ENCODE data around the gene GRAP.

DNA sequence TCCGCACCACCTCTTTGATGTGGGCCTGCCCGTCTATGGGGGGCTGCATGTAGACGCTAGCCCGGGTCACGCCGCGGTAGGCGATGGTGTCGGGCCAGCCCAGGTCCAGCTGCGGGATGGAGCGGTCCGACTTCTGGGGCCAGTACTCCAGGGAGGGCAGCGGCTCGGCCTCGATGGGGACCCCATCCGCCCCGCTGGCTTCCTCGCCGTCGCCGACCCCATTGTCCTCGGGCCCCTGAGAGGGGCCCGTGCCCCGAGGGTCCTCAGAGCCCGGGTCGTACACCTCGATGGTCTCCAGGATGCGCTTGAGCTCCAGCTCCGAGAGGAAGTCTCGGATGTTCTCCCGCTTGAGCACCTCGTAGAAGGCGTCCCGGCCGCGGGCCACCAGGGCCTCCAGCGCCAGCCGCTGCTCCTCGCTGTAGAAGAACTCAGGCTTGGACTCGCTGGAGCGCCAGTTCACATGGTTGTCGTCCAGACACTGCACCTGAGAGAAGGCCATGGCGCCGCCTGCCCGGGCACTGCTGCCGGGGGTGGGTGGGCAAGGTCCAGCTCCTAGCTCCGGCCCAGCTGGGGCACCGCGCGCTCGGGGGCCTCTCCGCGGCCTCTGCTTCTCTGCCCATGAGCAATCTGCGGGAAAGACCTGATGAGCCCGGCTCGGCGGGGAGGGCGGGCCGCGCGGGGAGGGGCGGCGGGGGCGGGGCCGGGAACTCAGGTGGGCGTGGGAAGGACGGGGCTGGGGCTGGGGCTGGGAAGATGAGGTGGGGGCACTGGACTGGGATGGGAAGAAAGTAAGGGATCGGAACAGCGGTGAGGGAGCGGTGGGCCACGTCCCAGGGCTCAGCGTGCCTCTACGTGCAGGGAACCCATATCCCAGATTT is 43.0 kb downstream of the GRAP start:
- TF ChIP-seq POLR2AphosphoS5 (IDR thresholded peaks at IDR 0.05) = no peak
- TF ChIP-seq, protein P1, sequence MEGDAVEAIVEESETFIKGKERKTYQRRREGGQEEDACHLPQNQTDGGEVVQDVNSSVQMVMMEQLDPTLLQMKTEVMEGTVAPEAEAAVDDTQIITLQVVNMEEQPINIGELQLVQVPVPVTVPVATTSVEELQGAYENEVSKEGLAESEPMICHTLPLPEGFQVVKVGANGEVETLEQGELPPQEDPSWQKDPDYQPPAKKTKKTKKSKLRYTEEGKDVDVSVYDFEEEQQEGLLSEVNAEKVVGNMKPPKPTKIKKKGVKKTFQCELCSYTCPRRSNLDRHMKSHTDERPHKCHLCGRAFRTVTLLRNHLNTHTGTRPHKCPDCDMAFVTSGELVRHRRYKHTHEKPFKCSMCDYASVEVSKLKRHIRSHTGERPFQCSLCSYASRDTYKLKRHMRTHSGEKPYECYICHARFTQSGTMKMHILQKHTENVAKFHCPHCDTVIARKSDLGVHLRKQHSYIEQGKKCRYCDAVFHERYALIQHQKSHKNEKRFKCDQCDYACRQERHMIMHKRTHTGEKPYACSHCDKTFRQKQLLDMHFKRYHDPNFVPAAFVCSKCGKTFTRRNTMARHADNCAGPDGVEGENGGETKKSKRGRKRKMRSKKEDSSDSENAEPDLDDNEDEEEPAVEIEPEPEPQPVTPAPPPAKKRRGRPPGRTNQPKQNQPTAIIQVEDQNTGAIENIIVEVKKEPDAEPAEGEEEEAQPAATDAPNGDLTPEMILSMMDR (IDR thresholded peaks at IDR 0.05) = no peak
- TF ChIP-seq EP300 (IDR thresholded peaks at IDR 0.05) = no peak
- no peak for TF ChIP-seq POLR2A (IDR thresholded peaks at IDR 0.05)

Measured in gastroesophageal sphincter (tissue), 3 donors.